Effector memory CD8-positive, alpha-beta T cell (primary cell): ENCODE data around the gene LEAP2.
A peak's percentile ranks its signal among the peaks of the same experiment; 100 is the strongest.

Experiments
- ATAC-seq: fragments of 150-1000 bp; cut with Tn5 transposase; replicated peaks from 2 replicates; pipeline ENCODE4 v1.10.0; 2021; ENCODE audit warnings: mild to moderate bottlenecking, moderate library complexity
- DNase-seq, 3 experiments: peaks; one replicate each; pipeline ENCODE4 v3.0.0; 2021
- H3K27ac Mint-ChIP-seq, 2 donors: one replicate each; pipeline ENCODE4 v1.8.0; 2022; ENCODE audit warnings: mild to moderate bottlenecking in 2 of 2, mixed read lengths in 2 of 2, moderate library complexity in 2 of 2
- H3K27me3 Mint-ChIP-seq, 2 donors: one replicate each; pipeline ENCODE4 v1.8.0; 2022; ENCODE audit warnings: mixed read lengths in 2 of 2
- H3K36me3 Mint-ChIP-seq: one replicate; pipeline ENCODE4 v1.8.0; 2022; ENCODE audit warnings: mild to moderate bottlenecking, moderate library complexity, mixed read lengths; ENCODE audit not compliant: insufficient read depth
- H3K4me1 Mint-ChIP-seq, 2 donors: one replicate each; pipeline ENCODE4 v1.8.0; 2022; ENCODE audit warnings: low read depth in 2 of 2, mixed read lengths in 2 of 2
- H3K4me3 Mint-ChIP-seq, 2 donors: one replicate each; pipeline ENCODE4 v1.8.0; 2022; ENCODE audit warnings: mild to moderate bottlenecking in 2 of 2, mixed read lengths in 2 of 2, moderate library complexity in 2 of 2
- H3K9me3 Mint-ChIP-seq, 2 donors: one replicate each; pipeline ENCODE4 v1.8.0; 2022; ENCODE audit warnings: mixed read lengths in 2 of 2

LEAP2 gene

DNA sequence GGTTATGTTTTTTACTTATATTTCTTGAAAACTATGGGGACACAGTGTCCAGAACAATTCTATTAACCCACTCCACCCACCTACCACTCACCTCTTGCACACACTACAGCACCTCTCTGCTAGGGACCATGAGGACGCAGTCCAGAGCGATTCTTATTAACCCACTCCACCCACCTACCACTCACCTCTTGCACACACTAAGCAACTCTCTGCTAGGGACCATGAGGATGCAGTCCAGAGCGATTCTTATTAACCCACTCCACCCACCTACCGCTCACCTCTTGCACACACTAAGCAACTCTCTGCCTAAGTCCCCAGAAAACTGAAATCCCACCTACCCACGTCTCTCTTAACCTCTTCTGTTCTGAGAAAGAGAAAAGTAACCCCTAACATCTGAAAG is 40.9 kb upstream of the LEAP2 start:
- ATAC-seq (no peak), DNase-seq (no peak)
- Mint-ChIP-seq H3K27me3 (peaks cover 14 to 35% of the 10 kb centered on the region in 2 donors), H3K4me3 (peak overlapping the region in 1 of 2 donors; percentile 14), H3K9me3 (no peaks in the 10 kb centered on the region), H3K4me1 (peaks cover 14% of the 10 kb centered on the region in 2 donors), H3K36me3 (no peaks in the 10 kb centered on the region), H3K27ac (no peak overlapping the region)

DNA sequence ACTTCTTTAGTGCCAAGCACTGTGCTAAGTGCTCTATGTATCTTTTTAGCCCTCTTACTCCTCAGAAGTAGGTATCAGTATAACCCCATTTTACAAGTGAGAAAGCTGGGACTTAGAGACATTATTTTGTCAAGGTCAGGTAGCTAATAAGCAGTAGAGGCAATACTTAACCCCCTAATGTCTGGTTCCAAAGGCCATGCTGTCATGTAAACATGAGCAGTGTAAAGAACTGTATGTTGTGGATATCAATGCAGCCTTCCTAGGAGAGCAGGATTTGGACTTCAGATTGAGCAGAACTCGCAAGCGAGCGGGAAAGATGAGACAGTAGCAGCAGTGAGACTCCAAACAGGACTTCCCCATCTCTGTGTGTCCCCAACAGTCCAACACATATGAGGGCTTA is 39.4 kb upstream of the LEAP2 start:
- DNase-seq (no peak), ATAC-seq (no peak)
- peaks cover 14% of the 10 kb centered on the region in 2 donors for H3K4me1 Mint-ChIP-seq
- H3K27me3 Mint-ChIP-seq: peaks cover 12 to 21% of the 10 kb centered on the region in 2 donors
- no peak overlapping the region for H3K27ac Mint-ChIP-seq
- H3K9me3 Mint-ChIP-seq: no peaks in the 10 kb centered on the region
- H3K36me3 Mint-ChIP-seq: no peaks in the 10 kb centered on the region
- H3K4me3 Mint-ChIP-seq: no peak overlapping the region

GRCh38 chr5:132836852-132837251 is 36.6 kb upstream of the LEAP2 start:
- no peak overlapping the region for H3K27ac Mint-ChIP-seq
- ATAC-seq: no peak
- no peak overlapping the region for H3K4me3 Mint-ChIP-seq

DNA sequence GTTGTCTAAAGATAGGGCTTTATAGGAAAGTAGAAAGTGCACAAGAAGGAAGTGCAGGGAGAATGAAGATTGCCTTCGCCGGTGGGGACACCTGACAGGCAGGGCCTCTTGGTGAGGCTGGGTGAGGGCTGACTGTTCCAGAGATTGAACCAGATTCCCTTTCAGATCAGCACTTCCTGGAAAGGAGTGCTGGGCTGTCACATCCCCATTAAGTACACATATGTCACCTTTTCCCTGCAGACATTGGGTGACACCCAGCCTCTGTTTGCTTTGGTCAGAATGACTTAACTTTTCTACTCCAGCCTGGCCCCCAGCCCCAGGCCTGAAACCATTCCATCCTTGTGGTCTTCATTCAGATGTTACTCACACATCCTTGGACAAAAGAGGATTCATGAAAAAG is 35.6 kb upstream of the LEAP2 start:
- no peak overlapping the region for H3K4me3 Mint-ChIP-seq

More at GRCh38 chr5:132836852-132837251, 36.6 kb upstream of the LEAP2 start:
- no peaks in the 10 kb centered on the region for H3K4me1 Mint-ChIP-seq
- H3K27me3 Mint-ChIP-seq: no peaks in the 10 kb centered on the region
- no peaks in the 10 kb centered on the region for H3K36me3 Mint-ChIP-seq
- no peak for DNase-seq
- no peaks in the 10 kb centered on the region for H3K9me3 Mint-ChIP-seq

GRCh38 chr5:132838516-132839282 is 34.8 kb upstream of the LEAP2 start:
- H3K9me3 Mint-ChIP-seq: no peaks in the 10 kb centered on the region
- H3K27ac Mint-ChIP-seq: no peak overlapping the region
- no peaks in the 10 kb centered on the region for H3K4me1 Mint-ChIP-seq
- ATAC-seq: no peak
- H3K36me3 Mint-ChIP-seq: no peaks in the 10 kb centered on the region
- no peaks in the 10 kb centered on the region for H3K27me3 Mint-ChIP-seq
- H3K4me3 Mint-ChIP-seq: no peak overlapping the region
- no peak for DNase-seq

More for the DNA sequence above, 35.6 kb upstream of the LEAP2 start:
- H3K27me3 Mint-ChIP-seq: no peaks in the 10 kb centered on the region
- H3K4me1 Mint-ChIP-seq: no peaks in the 10 kb centered on the region
- H3K36me3 Mint-ChIP-seq: no peaks in the 10 kb centered on the region
- H3K27ac Mint-ChIP-seq: no peak overlapping the region
- no peaks in the 10 kb centered on the region for H3K9me3 Mint-ChIP-seq
- ATAC-seq: no peak
- no peak for DNase-seq

- no peak for ATAC-seq
- no peaks in the 10 kb centered on the region for H3K36me3 Mint-ChIP-seq
- H3K27me3 Mint-ChIP-seq: no peaks in the 10 kb centered on the region
- H3K4me3 Mint-ChIP-seq: no peak overlapping the region
- DNase-seq: no peak
- H3K4me1 Mint-ChIP-seq: no peaks in the 10 kb centered on the region
- no peak overlapping the region for H3K27ac Mint-ChIP-seq
- no peaks in the 10 kb centered on the region for H3K9me3 Mint-ChIP-seq
Observed at GRCh38 chr5:132839426-132840301, 33.8 kb upstream of the LEAP2 start.

DNA sequence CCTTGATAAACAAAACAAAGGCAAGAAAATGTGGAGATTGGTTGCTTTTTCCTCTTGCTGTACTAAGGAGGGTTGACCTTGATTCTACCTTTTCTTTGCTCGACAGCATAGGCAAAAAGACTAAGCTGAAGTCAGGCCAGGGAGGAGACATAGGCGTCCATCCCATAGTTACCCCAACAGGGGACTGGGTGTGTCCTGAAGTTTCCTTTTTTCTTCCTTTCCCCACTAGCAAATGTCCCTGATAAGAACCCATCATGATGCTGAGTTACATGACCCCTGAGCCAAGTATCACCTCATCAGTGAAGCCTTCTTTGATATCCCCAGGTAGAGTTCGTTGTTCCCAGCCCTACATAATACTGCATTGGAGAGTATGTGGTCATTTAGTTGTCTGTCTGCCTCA is 33.2 kb upstream of the LEAP2 start:
- no peaks in the 10 kb centered on the region for H3K27me3 Mint-ChIP-seq
- DNase-seq: no peak
- no peak overlapping the region for H3K27ac Mint-ChIP-seq
- no peak overlapping the region for H3K4me3 Mint-ChIP-seq
- H3K36me3 Mint-ChIP-seq: no peaks in the 10 kb centered on the region
- H3K9me3 Mint-ChIP-seq: no peaks in the 10 kb centered on the region
- no peak for ATAC-seq
- no peaks in the 10 kb centered on the region for H3K4me1 Mint-ChIP-seq

DNA sequence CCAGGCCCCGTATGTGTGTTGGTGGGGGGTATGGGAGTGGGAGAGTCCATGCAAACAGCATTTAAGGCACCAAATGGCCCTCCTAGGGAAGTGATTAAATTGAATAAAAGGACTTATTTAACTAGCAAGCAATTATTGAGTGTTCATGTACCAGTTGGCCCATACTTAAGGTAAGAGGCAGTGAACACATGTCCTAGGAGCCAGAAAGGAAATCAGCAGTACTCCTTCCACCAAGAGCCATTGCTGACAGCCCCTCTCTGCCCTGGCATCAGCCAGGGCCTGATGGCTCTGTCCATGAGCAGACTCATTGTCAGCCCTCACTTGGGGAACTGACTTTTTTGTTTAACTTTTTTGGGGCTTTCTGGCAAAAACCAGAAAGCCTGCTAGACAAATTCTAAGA is 32.6 kb upstream of the LEAP2 start:
- H3K9me3 Mint-ChIP-seq: no peaks in the 10 kb centered on the region
- no peak overlapping the region for H3K4me3 Mint-ChIP-seq
- no peak for ATAC-seq
- no peak overlapping the region for H3K27ac Mint-ChIP-seq
- H3K4me1 Mint-ChIP-seq: no peaks in the 10 kb centered on the region
- DNase-seq: no peak
- no peaks in the 10 kb centered on the region for H3K27me3 Mint-ChIP-seq
- H3K36me3 Mint-ChIP-seq: no peaks in the 10 kb centered on the region

- DNase-seq: no peak
- Mint-ChIP-seq H3K36me3 (no peaks in the 10 kb centered on the region), H3K4me1 (no peaks in the 10 kb centered on the region), H3K9me3 (no peaks in the 10 kb centered on the region), H3K27me3 (no peaks in the 10 kb centered on the region), H3K27ac (no peak overlapping the region), H3K4me3 (no peak overlapping the region)
- ATAC-seq: no peak
Observed at GRCh38 chr5:132841305-132841704, 32.2 kb upstream of the LEAP2 start.

GRCh38 chr5:132848270-132848669 is 25.2 kb upstream of the LEAP2 start:
- Mint-ChIP-seq H3K36me3 (no peaks in the 10 kb centered on the region), H3K27ac (no peak overlapping the region), H3K9me3 (no peaks in the 10 kb centered on the region), H3K27me3 (no peaks in the 10 kb centered on the region), H3K4me3 (no peak overlapping the region), H3K4me1 (no peaks in the 10 kb centered on the region)
- DNase-seq: no peak
- ATAC-seq: no peak

- no peaks in the 10 kb centered on the region for H3K36me3 Mint-ChIP-seq
- DNase-seq (no peak), ATAC-seq (no peak)
- H3K27ac Mint-ChIP-seq: no peak overlapping the region
- no peaks in the 10 kb centered on the region for H3K4me1 Mint-ChIP-seq
- H3K4me3 Mint-ChIP-seq: no peak overlapping the region
- H3K27me3 Mint-ChIP-seq: no peaks in the 10 kb centered on the region
- H3K9me3 Mint-ChIP-seq: no peaks in the 10 kb centered on the region
Observed at GRCh38 chr5:132849347-132849746, 24.1 kb upstream of the LEAP2 start.

GRCh38 chr5:132850066-132850465 is 23.4 kb upstream of the LEAP2 start:
- Mint-ChIP-seq H3K36me3 (no peaks in the 10 kb centered on the region), H3K9me3 (no peaks in the 10 kb centered on the region), H3K27ac (no peak overlapping the region), H3K4me1 (no peaks in the 10 kb centered on the region), H3K4me3 (no peak overlapping the region), H3K27me3 (peaks cover 0 to under 1% of the 10 kb centered on the region in 2 donors)
- no peak for ATAC-seq
- no peak for DNase-seq

DNA sequence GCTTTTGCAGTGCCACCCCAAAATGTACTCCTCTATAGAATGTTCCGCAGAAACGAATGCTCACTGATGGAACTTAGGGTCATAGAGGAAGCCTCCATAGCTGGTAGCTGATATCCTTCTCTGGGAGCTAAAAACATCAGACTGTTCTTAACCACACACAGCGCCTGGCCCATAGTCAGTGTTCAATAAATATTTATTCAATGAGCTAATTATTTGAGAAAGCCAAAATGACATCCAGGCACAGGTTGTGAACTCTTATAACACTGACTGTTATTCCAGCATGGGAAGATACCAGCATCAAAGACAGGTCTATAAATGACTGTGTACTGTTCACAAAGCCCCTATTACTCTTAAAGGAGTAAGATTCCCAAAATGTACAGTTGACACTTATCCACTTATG is 20.1 kb upstream of the LEAP2 start:
- Mint-ChIP-seq H3K27me3 (peaks cover 26% of the 10 kb centered on the region in 2 donors), H3K4me3 (no peak overlapping the region), H3K4me1 (no peaks in the 10 kb centered on the region), H3K27ac (no peak overlapping the region), H3K9me3 (no peaks in the 10 kb centered on the region), H3K36me3 (no peaks in the 10 kb centered on the region)
- DNase-seq (no peak), ATAC-seq (no peak)

DNA sequence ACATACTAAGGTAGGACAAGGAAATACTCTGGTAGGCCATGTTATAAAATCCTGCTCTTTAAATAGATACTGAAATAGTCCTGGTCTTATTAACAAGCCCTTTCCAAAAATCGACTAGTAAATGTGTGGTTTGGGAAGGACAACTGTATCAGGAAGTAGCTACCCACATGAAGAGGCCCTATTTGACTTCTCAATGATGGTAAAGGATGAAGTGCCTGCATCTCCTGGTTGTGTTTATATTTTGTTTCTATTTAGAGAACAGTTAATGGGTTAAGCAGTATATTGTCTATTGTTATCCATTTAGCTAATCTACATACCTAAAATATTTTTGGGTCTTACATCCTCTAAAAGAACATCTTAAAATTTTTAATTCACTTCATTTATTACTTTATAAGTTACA is 19.7 kb upstream of the LEAP2 start:
- Mint-ChIP-seq H3K36me3 (no peaks in the 10 kb centered on the region), H3K9me3 (no peaks in the 10 kb centered on the region), H3K27me3 (peaks cover 26% of the 10 kb centered on the region in 2 donors), H3K4me1 (no peaks in the 10 kb centered on the region), H3K27ac (no peak overlapping the region), H3K4me3 (no peak overlapping the region)
- no peak for ATAC-seq
- no peak for DNase-seq
